ENCODE results near the gene CDK16.

GRCh38 chrX:47241201-47242011 lies 22.9 kb downstream of the CDK16 start:
- TF ChIP-seq CTCF (conservative IDR thresholded peaks at IDR 0.05 in 1 of 2, IDR thresholded peaks at IDR 0.05 in 1 of 2; ENCODE audit: extremely low read depth in 1 of 2, insufficient read depth in 1 of 2, low read depth in 1 of 2, low read length in 2 of 2) = no peak
- no peak for TF ChIP-seq EZH2 (IDR thresholded peaks at IDR 0.05; ENCODE audit: borderline replicate concordance, low read length)

Measured in mammary epithelial cell (primary cell).